GM12878 (cell line): ENCODE data around the gene MAPKAPK2. TPM values are rescaled to one million over a fixed set of nuclear protein-coding genes. Genes with fewer than 3 reads are reported as not detected.

Experiments used
- ATAC-seq: fragments of 200-7000 bp; cut with Tn5 transposase; 3 replicates; pipeline ENCODE4 v1.9.1; 2020; ENCODE audit warnings: mild to moderate bottlenecking, moderate library complexity
- BruUV-seq: library from RNA; stranded (reverse); fragments of 400-500 nt; replicated peaks from 2 replicates; lab custom pipeline; 2021; lab: Mats Ljungman, UMichigan
- CTCF ChIA-PET: fragments of 300-600 bp; sonication (Branson Sonifier 250); formaldehyde crosslinking; extraction: SDS; loops from one replicate; lab custom pipeline; 2021; ENCODE audit warnings: inconsistent platforms; lab: Yijun Ruan, JAX
- POLR2A ChIA-PET: fragments of 350-600 bp; formaldehyde crosslinking; extraction: SDS; loops from one replicate; lab custom pipeline; 2021; ENCODE audit warnings: inconsistent platforms; lab: Charles Lee
- RAD21 ChIA-PET: fragments of 300-600 bp; sonication (Branson Sonifier 250); formaldehyde crosslinking; loops from one replicate; lab custom pipeline; 2023; ENCODE audit warnings: antibody characterized with exemption; ENCODE audit not compliant: unreplicated experiment; lab: Charles Lee
- SMC1A ChIA-PET: fragments of 300-600 bp; sonication (Branson Sonifier 250); formaldehyde crosslinking; loops from one replicate; lab custom pipeline; 2023; ENCODE audit not compliant: unreplicated experiment, uncharacterized antibody; lab: Charles Lee
- DNase-seq: peaks from one replicate; pipeline ENCODE4 v3.0.0-alpha.2; 2011; ENCODE audit warnings: low read depth, low spot score
- FAIRE-seq: peaks from 3 replicates; lab custom pipeline; 2011; peaks lifted over from hg19 to GRCh38; lab: Jason Lieb, UNC
- H2AFZ ChIP-seq: 2 replicates; pipeline ENCODE4 v1.6.0; 2011; ENCODE audit warnings: low read depth, low read length, control low read depth; ENCODE audit not compliant: control insufficient read depth
- H3K27ac ChIP-seq: 2 replicates; pipeline ENCODE4 v1.5.1; 2011; ENCODE audit warnings: control low read depth; ENCODE audit not compliant: control insufficient read depth, insufficient read depth
- H3K27me3 ChIP-seq, 2 experiments: replicated peaks in 1 of 2; 2 replicates each; pipeline versions ENCODE4 v1.6.0 to v1.6.1; 2011; ENCODE audit warnings: low read length in 1 of 2; ENCODE audit not compliant: control insufficient read depth in 2 of 2, insufficient read depth in 2 of 2
- H3K36me3 ChIP-seq, 2 experiments: 2 replicates each; pipeline ENCODE4 v1.5.1; 2011; ENCODE audit warnings: low read length in 1 of 2; ENCODE audit not compliant: control insufficient read depth in 2 of 2, insufficient read depth in 2 of 2
- H3K4me1 ChIP-seq: 2 replicates; pipeline ENCODE4 v1.6.1; 2011; ENCODE audit warnings: mild to moderate bottlenecking, low read length, moderate library complexity, mixed read lengths; ENCODE audit not compliant: control insufficient read depth, insufficient read depth
- H3K4me2 ChIP-seq: 2 replicates; pipeline ENCODE4 v1.6.0; 2011; ENCODE audit warnings: control low read depth; ENCODE audit not compliant: control insufficient read depth, insufficient read depth
- H3K4me3 ChIP-seq: fragments of 200-600 bp; sonication (generic); 2 replicates; pipeline ENCODE4 v1.5.1; 2016
- H3K79me2 ChIP-seq: 2 replicates; pipeline ENCODE4 v1.6.0; 2011; ENCODE audit warnings: low read length; ENCODE audit not compliant: control insufficient read depth, insufficient read depth
- H3K9ac ChIP-seq: 2 replicates; pipeline ENCODE4 v1.8.0; 2011; ENCODE audit warnings: low read length, control low read depth, mixed read lengths; ENCODE audit not compliant: control insufficient read depth, insufficient read depth
- H3K9me3 ChIP-seq: replicated peaks from 3 replicates; pipeline ENCODE4 v1.5.1; 2011; ENCODE audit warnings: mild to moderate bottlenecking, low read length; ENCODE audit not compliant: control insufficient read depth, insufficient read depth
- H4K20me1 ChIP-seq: 2 replicates; pipeline ENCODE4 v1.6.0; 2011; ENCODE audit not compliant: control insufficient read depth, insufficient read depth
- CEBPB ChIP-seq, 2 experiments: fragments of 150-350 bp in 1 of 2; IDR thresholded peaks; 2 replicates each; pipeline ENCODE4 v1.6.1; 2012 to 2014; ENCODE audit warnings: low read depth in 2 of 2, low read length in 2 of 2, borderline replicate concordance in 1 of 2, inconsistent platforms in 1 of 2
- EED ChIP-seq: sonication (generic); IDR thresholded peaks from 2 replicates; pipeline ENCODE4 v1.6.1; 2016; ENCODE audit warnings: antibody characterized with exemption, low read depth
- HDAC6 ChIP-seq: fragments of 200-600 bp; sonication (generic); IDR thresholded peaks from one replicate; pipeline ENCODE4 v1.8.0; 2017; ENCODE audit warnings: antibody characterized with exemption; ENCODE audit not compliant: unreplicated experiment
- IKZF2 ChIP-seq, 2 experiments: fragments of 450-650 bp; IDR thresholded peaks; 2 replicates each; pipeline ENCODE4 v1.6.1; 2017; ENCODE audit warnings: mild to moderate bottlenecking in 2 of 2, moderate library complexity in 2 of 2
- KAT2A ChIP-seq: conservative IDR thresholded peaks from 2 replicates; pipeline ENCODE4 v1.6.1; 2011; ENCODE audit warnings: low read depth, low read length; ENCODE audit not compliant: control insufficient read depth
- KDM1A ChIP-seq: fragments of 200-600 bp; sonication (generic); IDR thresholded peaks from 2 replicates; pipeline ENCODE4 v1.6.1; 2016; ENCODE audit warnings: borderline replicate concordance
- NBN ChIP-seq: fragments of 450-650 bp; IDR thresholded peaks from 2 replicates; pipeline ENCODE4 v1.6.1; 2016
- NR2F1 ChIP-seq: fragments of 450-650 bp; conservative IDR thresholded peaks from 2 replicates; pipeline ENCODE4 v1.6.1; 2017; ENCODE audit warnings: mild to moderate bottlenecking
- PAX5 ChIP-seq: IDR thresholded peaks from 2 replicates; pipeline ENCODE4 v1.6.1; 2011; ENCODE audit warnings: low read depth, low read length, borderline replicate concordance
- WGBS: methylation state at CpG from one replicate; pipeline ENCODE4 v1.1.6; 2016; ENCODE audit warnings: low lambda C conversion rate; ENCODE audit not compliant: insufficient replicate concordance, insufficient coverage; ENCODE audit errors: missing lambda C conversion rate; 5-methylcytosine and 5-hydroxymethylcytosine counted together
- in situ Hi-C: fragments of 300-500 bp; cut with MboI; formaldehyde crosslinking; loops from 9 replicates; pipeline ENCODE4 v1.14.3; 2018; ENCODE audit warnings: mixed read lengths
- intact Hi-C: fragments of 100-400 bp; cut with micrococcal nuclease; formaldehyde crosslinking; loops from one replicate; pipeline ENCODE4 v1.14.2; 2022; ENCODE audit not compliant: unreplicated experiment
- polyA plus RNA-seq, 11 experiments: library from polyadenylated mRNA; depleted of rRNA in 4 of 11; unstranded in 6 of 11; stranded (reverse) in 5 of 11; fragments of >200 nt; fragmentation: Nextera tagmentation in 4 of 11; fragmentation: Illumina TruSeq in 1 of 11; extraction: Ambion mirVana in 4 of 11; extraction: Trizol in 1 of 11; gene quantifications; 1 replicate in 1 of 11; 2 replicates in 10 of 11; pipeline versions ENCODE4 v1.2.1 to v1.2.3, GENCODE V29; 2011 to 2016; ENCODE audit warnings: inconsistent platforms in 2 of 11, missing spikeins in 2 of 11, low read depth in 1 of 11
- total RNA-seq, 4 experiments: library from RNA; depleted of rRNA in 3 of 4; stranded (reverse); fragments of >200 nt in 3 of 4; fragmentation: Illumina TruSeq in 1 of 4; extraction: Trizol in 1 of 4; gene quantifications; 2 replicates each; pipeline versions ENCODE4 v1.2.1 to v1.2.3, GENCODE V29; 2013 to 2021
- TF ChIP-seq, protein P1 (sequence below): IDR thresholded peaks from 2 replicates; pipeline ENCODE4 v1.6.1; 2012; ENCODE audit warnings: low read depth, low read length, improper control_type of control experiment
- TF ChIP-seq, protein P2 (sequence below): fragments of 150-350 bp; IDR thresholded peaks from 2 replicates; pipeline ENCODE4 v1.6.1; 2014; ENCODE audit warnings: mild to moderate bottlenecking, low read depth, low read length

MAPKAPK2 gene
- total and polyA plus RNA-seq, 10 of the 15 experiments (the other 5 are each of a cell fraction or from before 2014, with no cell fraction given) = 0.72 to 92.2 (median 49.3) TPM

DNA sequence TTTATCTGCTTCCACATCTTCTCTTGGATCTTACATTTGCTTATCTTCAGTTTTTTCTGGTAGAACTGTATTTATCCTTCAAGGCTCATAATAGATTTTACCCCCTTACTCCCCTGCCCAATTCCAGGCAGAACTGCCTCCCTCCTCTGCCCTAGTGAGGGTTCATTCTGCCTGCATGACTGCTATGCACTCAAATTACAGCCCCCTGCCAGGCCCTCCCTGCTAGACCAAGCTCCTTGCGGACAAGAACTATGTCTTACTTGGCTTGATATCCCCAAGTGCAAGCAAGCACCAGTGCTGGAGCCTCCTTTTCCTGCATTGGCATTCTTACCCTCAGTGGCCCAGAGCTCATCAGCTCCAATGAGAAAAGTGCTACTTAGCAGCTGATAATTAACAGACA lies 18.1 kb downstream of the MAPKAPK2 start:
- Histone ChIP-seq H3K4me2 (no peak overlapping the region; the same call in 1 of the 2 replicates), H3K4me3 (no peak overlapping the region), H3K9ac (no peak overlapping the region), H3K27ac (no peak overlapping the region), H2AFZ (no peak overlapping the region), H3K36me3 (peaks cover 0 to 11% of the 10 kb centered on the region in 2 experiments), H4K20me1 (peaks cover 39% of the 10 kb centered on the region), H3K4me1 (peaks cover 53% of the 10 kb centered on the region), H3K79me2 (peaks cover 71% of the 10 kb centered on the region), H3K27me3 (no peaks in the 10 kb centered on the region), H3K9me3 (no peaks in the 10 kb centered on the region)
- ATAC-seq (no peak), FAIRE-seq (no peak), DNase-seq (no peak)
- no TSS peak for BruUV-seq
- WGBS = 100% methylated on average over 1 of the region's 1 CpG
- in situ Hi-C loops = no loop called here
- ChIA-PET POLR2A (interaction anchor here (5.0 to 21.4 kb wide), 2 partner anchors 14 to 17 kb away, joined by 54 to 334 read pairs; partner anchors contain the start of gene MAPKAPK2), RAD21 (interaction anchor here (1.2 to 4.8 kb wide), 8 partner anchors 11 to 68 kb away, joined by 4 to 28 read pairs (median 6); partner anchors contain the start of gene DYRK3), CTCF (interaction anchor here (1.0 to 6.0 kb wide), 5 partner anchors 9 to 107 kb away, joined by 4 to 41 read pairs (median 5); no protein-coding TSS in a partner anchor), SMC1A (interaction anchor here (1.2 to 17.9 kb wide), 8 partner anchors 9 to 210 kb away, joined by 3 to 222 read pairs (median 20); no protein-coding TSS in a partner anchor)
- TF ChIP-seq KDM1A = no peak
- no peak for TF ChIP-seq HDAC6
- TF ChIP-seq NR2F1 = no peak
- no peak for TF ChIP-seq PAX5
- TF ChIP-seq CEBPB (IDR thresholded peaks at IDR 0.05; ENCODE audit: borderline replicate concordance in 1 of 2, low read depth in 2 of 2, low read length in 2 of 2) = no peak
- TF ChIP-seq, protein P1, sequence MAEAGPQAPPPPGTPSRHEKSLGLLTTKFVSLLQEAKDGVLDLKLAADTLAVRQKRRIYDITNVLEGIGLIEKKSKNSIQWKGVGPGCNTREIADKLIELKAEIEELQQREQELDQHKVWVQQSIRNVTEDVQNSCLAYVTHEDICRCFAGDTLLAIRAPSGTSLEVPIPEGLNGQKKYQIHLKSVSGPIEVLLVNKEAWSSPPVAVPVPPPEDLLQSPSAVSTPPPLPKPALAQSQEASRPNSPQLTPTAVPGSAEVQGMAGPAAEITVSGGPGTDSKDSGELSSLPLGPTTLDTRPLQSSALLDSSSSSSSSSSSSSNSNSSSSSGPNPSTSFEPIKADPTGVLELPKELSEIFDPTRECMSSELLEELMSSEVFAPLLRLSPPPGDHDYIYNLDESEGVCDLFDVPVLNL = no peak
- TF ChIP-seq, protein P2, sequence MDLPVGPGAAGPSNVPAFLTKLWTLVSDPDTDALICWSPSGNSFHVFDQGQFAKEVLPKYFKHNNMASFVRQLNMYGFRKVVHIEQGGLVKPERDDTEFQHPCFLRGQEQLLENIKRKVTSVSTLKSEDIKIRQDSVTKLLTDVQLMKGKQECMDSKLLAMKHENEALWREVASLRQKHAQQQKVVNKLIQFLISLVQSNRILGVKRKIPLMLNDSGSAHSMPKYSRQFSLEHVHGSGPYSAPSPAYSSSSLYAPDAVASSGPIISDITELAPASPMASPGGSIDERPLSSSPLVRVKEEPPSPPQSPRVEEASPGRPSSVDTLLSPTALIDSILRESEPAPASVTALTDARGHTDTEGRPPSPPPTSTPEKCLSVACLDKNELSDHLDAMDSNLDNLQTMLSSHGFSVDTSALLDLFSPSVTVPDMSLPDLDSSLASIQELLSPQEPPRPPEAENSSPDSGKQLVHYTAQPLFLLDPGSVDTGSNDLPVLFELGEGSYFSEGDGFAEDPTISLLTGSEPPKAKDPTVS = no peak
- TF ChIP-seq KAT2A = no peak
- TF ChIP-seq EED = no peak
- no peak for TF ChIP-seq IKZF2 (IDR thresholded peaks at IDR 0.05)
- no peak for TF ChIP-seq NBN
- intact Hi-C loops = loop anchor here (2.0 kb wide), 1 partner anchor 16 kb away; no protein-coding TSS in a partner anchor
